ENCODE results near the gene SUSD3. TPM values are rescaled to one million over a fixed set of nuclear protein-coding genes. Genes with fewer than 3 reads are reported as not detected.

Gene SUSD3
- total RNA-seq, 4 donors from 2014 or later = 0.83 to 3.3 (median 1.4) TPM

DNA sequence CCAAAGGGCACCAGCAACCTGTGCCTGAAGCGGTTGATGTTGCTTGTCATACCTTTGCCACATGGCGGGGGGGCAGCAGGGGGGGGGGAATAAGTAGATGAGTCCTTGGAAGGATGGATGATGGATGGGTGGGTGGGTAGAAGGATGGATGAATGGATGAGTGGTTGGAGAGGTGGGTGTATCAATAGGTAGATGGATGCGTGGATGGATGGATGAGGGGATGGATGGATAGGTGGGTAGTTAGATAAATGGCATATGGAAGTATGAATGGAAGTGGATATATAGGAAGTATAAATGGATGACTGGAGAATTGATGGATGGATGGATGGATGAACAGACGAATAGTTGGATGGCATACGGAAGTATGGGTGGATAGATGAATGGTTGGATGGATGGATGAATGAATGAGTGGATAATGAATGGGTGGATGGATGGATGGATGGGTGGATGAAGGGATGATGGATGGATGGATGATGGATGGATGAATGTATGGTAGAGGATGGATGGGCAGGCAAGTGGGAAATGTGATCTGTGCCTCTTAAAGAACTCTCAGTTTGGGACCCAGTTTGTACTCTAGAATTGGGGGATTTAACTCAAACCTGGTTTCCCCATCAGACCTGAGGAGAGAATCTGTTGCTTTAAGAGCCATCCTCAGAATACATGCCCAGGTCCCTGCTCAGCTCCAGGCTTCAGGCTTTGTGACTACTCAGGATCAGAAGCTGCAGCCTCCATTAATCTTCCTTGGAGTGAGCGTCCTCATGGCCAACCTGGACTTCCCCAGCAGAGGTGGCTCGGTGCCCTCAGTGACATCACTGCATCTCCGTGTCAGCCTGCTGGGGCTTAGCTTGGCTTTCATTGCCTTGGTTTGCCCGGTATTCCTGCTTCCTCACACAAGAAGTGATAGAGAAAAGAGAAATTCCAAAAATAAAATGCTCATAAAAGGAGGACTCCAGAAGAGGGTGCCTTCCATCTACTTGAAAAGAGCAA, 27.6 kb upstream of the SUSD3 start:
- intact Hi-C loops (cut with DNase I) = no loop called here
- TF ChIP-seq EP300 (IDR thresholded peaks at IDR 0.05) = no peak
- no peak for TF ChIP-seq POLR2A (IDR thresholded peaks at IDR 0.05; ENCODE audit: low read depth)
- TF ChIP-seq, protein P1, sequence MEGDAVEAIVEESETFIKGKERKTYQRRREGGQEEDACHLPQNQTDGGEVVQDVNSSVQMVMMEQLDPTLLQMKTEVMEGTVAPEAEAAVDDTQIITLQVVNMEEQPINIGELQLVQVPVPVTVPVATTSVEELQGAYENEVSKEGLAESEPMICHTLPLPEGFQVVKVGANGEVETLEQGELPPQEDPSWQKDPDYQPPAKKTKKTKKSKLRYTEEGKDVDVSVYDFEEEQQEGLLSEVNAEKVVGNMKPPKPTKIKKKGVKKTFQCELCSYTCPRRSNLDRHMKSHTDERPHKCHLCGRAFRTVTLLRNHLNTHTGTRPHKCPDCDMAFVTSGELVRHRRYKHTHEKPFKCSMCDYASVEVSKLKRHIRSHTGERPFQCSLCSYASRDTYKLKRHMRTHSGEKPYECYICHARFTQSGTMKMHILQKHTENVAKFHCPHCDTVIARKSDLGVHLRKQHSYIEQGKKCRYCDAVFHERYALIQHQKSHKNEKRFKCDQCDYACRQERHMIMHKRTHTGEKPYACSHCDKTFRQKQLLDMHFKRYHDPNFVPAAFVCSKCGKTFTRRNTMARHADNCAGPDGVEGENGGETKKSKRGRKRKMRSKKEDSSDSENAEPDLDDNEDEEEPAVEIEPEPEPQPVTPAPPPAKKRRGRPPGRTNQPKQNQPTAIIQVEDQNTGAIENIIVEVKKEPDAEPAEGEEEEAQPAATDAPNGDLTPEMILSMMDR (IDR thresholded peaks at IDR 0.05) = no peak
- no peak for TF ChIP-seq POLR2AphosphoS5 (IDR thresholded peaks at IDR 0.05)
- 76% methylated on average over 9 of the region's 9 CpGs for WGBS
- Histone ChIP-seq H3K9me3 (no peaks in the 10 kb centered on the region), H3K4me3 (no peak overlapping the region), H3K27me3 (no peaks in the 10 kb centered on the region), H3K36me3 (peaks cover 0 to 3% (median 0%) of the 10 kb centered on the region in 4 donors), H3K27ac (replicated peaks in 1 of 4) (no peak overlapping the region), H3K4me1 (peaks cover 0 to 17% (median 2%) of the 10 kb centered on the region in 4 donors)
- DNase-seq (ENCODE audit: extremely low spot score) = no peak

DNA sequence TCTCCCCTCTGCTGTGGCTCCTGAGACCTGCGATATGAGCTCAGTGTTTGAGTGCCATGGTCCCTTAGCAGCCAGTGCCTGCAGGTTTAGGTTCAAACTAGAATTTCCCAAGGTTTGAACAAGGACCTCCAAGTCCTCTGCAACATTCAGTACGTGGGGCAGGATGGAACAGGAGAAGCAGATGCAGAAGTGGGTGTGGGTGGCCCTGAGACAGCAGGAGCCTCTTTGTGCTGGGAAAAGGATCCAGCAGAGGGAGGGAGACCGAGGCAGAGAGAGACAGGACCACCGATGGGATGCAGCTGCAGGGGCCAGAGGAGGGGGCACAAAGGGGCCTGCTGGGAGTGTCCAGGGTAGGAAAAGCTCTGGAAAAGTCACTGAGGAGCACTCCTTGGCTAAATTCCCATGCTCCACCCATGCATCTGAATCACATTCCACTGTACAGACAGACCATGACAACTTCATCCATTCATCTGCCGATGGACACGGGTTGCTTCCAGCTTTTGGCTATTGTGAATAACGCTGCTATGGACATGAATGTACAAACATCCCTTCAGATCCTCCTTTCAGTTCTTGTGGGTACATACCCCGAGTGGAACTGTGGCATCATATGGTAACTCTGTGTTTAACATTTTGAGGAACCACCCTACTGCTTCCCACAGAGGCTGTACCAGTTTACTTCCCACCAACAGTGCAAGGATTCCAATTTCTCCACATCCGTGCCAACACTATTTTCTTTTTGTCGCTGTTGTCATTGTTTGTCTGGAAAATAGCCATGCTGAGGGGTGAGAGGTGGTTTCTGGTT, 26.7 kb upstream of the SUSD3 start:
- TF ChIP-seq EP300 (IDR thresholded peaks at IDR 0.05) = no peak
- no peak for TF ChIP-seq POLR2A (IDR thresholded peaks at IDR 0.05; ENCODE audit: low read depth)
- no peak for TF ChIP-seq POLR2AphosphoS5 (IDR thresholded peaks at IDR 0.05)
- TF ChIP-seq, protein P1 (IDR thresholded peaks at IDR 0.05) = no peak
- 64% methylated on average over 10 of the region's 10 CpGs for WGBS

DNA sequence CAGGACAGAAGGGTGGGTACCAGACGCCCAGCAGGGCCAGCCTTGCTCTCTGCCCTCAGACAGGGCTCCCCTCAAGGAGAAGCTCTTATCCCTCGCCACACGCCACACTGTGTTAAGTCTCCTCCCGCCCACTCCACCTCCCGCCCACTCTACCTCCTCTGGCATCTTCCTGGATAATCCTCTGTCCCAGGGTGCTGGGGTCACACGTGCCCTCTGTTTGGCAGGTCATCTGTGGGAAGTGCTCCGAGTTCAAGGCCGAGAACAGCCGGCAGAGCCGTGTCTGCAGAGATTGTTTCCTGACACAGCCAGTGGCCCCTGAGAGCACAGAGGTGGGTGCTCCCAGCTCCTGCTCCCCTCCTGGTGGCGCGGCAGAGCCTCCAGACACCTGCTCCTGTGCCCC, 26.0 kb upstream of the SUSD3 start:
- no peak for DNase-seq (ENCODE audit: extremely low spot score)
- Histone ChIP-seq H3K27ac (replicated peaks in 1 of 4) (no peak overlapping the region), H3K4me3 (no peak overlapping the region), H3K4me1 (peaks cover 0 to 17% (median 2%) of the 10 kb centered on the region in 4 donors), H3K27me3 (no peaks in the 10 kb centered on the region), H3K36me3 (peaks cover 0 to 3% (median 0%) of the 10 kb centered on the region in 4 donors), H3K9me3 (no peaks in the 10 kb centered on the region)
- 91% methylated on average over 10 of the region's 12 CpGs for WGBS
- TF ChIP-seq POLR2AphosphoS5 (IDR thresholded peaks at IDR 0.05) = no peak
- no peak for TF ChIP-seq EP300 (IDR thresholded peaks at IDR 0.05)
- TF ChIP-seq POLR2A (IDR thresholded peaks at IDR 0.05; ENCODE audit: low read depth) = no peak
- TF ChIP-seq, protein P1 (IDR thresholded peaks at IDR 0.05) = no peak
- intact Hi-C loops (cut with DNase I) = no loop called here

More for the DNA sequence above, 26.7 kb upstream of the SUSD3 start:
- DNase-seq (ENCODE audit: extremely low spot score) = no peak
- H3K36me3 ChIP-seq = peaks cover 0 to 3% (median 0%) of the 10 kb centered on the region in 4 donors
- no peaks in the 10 kb centered on the region for H3K27me3 ChIP-seq
- intact Hi-C loops (cut with DNase I) = no loop called here
- H3K4me3 ChIP-seq = no peak overlapping the region
- H3K27ac ChIP-seq (replicated peaks in 1 of 4) = no peak overlapping the region
- peaks cover 0 to 17% (median 2%) of the 10 kb centered on the region in 4 donors for H3K4me1 ChIP-seq
- H3K9me3 ChIP-seq = no peaks in the 10 kb centered on the region

DNA sequence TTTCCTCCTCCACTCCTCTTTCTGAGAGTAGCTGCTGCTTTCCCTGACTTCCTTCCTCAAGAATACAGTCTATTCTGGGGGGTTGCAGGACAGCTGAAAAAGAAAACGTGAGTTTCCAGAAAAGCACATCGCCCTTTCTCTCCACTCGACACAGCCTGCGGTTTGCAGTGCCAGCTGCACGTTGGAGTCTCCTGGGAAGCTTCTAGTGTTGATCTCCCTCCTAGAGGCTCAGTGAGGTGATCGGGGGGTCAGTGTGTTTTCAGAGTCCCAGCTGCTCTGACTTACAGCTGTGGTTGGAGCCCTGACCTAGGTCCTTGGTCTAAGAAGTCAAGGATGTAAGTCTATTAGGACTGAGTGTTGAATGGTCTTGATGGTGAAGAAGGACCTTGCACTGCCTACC, 25.0 kb upstream of the SUSD3 start:
- Histone ChIP-seq H3K27me3 (no peaks in the 10 kb centered on the region), H3K9me3 (no peaks in the 10 kb centered on the region), H3K36me3 (peaks cover 0 to 3% (median 0%) of the 10 kb centered on the region in 4 donors), H3K4me1 (peaks cover 0 to 17% (median 2%) of the 10 kb centered on the region in 4 donors), H3K4me3 (no peak overlapping the region), H3K27ac (replicated peaks in 1 of 4) (no peak overlapping the region)
- intact Hi-C loops (cut with DNase I) = no loop called here
- WGBS = 44% methylated on average over 6 of the region's 6 CpGs
- no peak for TF ChIP-seq POLR2A (IDR thresholded peaks at IDR 0.05; ENCODE audit: low read depth)
- TF ChIP-seq, protein P1 (IDR thresholded peaks at IDR 0.05) = no peak
- TF ChIP-seq POLR2AphosphoS5 (IDR thresholded peaks at IDR 0.05) = no peak
- no peak for TF ChIP-seq EP300 (IDR thresholded peaks at IDR 0.05)
- DNase-seq (ENCODE audit: extremely low spot score) = no peak
